HG02870 (cell line): Measurements from ENCODE around the gene LPIN1.
"Not testable (repeated sequence)": the region's sequence is repeated elsewhere in the genome, so short reads cannot be mapped to it uniquely, and the experiment has no call there.

Experiments
- ATAC-seq: cut with Tn5 transposase; IDR thresholded peaks from one replicate; pipeline ENCODE4 v1.9.1; 2021; ENCODE audit warnings: mild to moderate bottlenecking, moderate library complexity; ENCODE audit not compliant: unreplicated experiment

The LPIN1 gene

GRCh38 chr2:11713815-11714214 is 32.6 kb upstream of the LPIN1 start:
- no peak for ATAC-seq

- no peak for ATAC-seq
Measured at GRCh38 chr2:11715987-11716652, 30.3 kb upstream of the LPIN1 start.

GRCh38 chr2:11716689-11717321 is 29.6 kb upstream of the LPIN1 start:
- ATAC-seq = no peak

GRCh38 chr2:11717623-11718022 is 28.8 kb upstream of the LPIN1 start:
- no peak for ATAC-seq

- ATAC-seq = no peak
Measured at GRCh38 chr2:11718606-11719005, 27.8 kb upstream of the LPIN1 start.

- ATAC-seq = no peak
Measured at GRCh38 chr2:11719230-11719977, 27.0 kb upstream of the LPIN1 start.

- no peak for ATAC-seq
Measured at GRCh38 chr2:11720752-11721151, 25.7 kb upstream of the LPIN1 start.

GRCh38 chr2:11722292-11723060 is 24.0 kb upstream of the LPIN1 start:
- ATAC-seq = no peak

GRCh38 chr2:11723061-11723371 is 23.4 kb upstream of the LPIN1 start:
- ATAC-seq = no peak

GRCh38 chr2:11724151-11724550 is 22.3 kb upstream of the LPIN1 start:
- ATAC-seq = no peak

GRCh38 chr2:11726384-11726783 is 20.0 kb upstream of the LPIN1 start:
- no peak for ATAC-seq

GRCh38 chr2:11729362-11730212 is 16.8 kb upstream of the LPIN1 start:
- ATAC-seq = no peak

GRCh38 chr2:11731214-11731984 is 15.0 kb upstream of the LPIN1 start:
- not testable (repeated sequence) for ATAC-seq

GRCh38 chr2:11732587-11732986 is 13.8 kb upstream of the LPIN1 start:
- ATAC-seq = no peak

GRCh38 chr2:11737852-11738251 is 8.6 kb upstream of the LPIN1 start:
- ATAC-seq = not testable (repeated sequence)

- peak; percentile 61 for ATAC-seq
Measured at GRCh38 chr2:11738589-11739436, 7.6 kb upstream of the LPIN1 start.

- ATAC-seq = no peak
Measured at GRCh38 chr2:11740723-11741122, 5.7 kb upstream of the LPIN1 start.

- ATAC-seq = no peak
Measured at GRCh38 chr2:11742317-11742701, 4.1 kb upstream of the LPIN1 start.
